Activated naive CD4-positive, alpha-beta T cell treated with anti-CD3 and anti-CD28 coated beads, Interleukin-2, amount 10 ng/mL, durations not matched to agents 7 days and 5 days (primary cell): ENCODE data around the gene NHSL1.

Experiments
- CTCF ChIA-PET: fragments of 350-600 bp; sonication (Branson Sonifier 250); formaldehyde crosslinking; loops from one replicate; lab custom pipeline; 2021; ENCODE audit warnings: antibody characterized with exemption; lab: Charles Lee
- DNase-seq: peaks from one replicate; pipeline ENCODE4 v3.0.0-alpha.2; 2020
- H3K27ac Mint-ChIP-seq: one replicate; pipeline ENCODE4 v1.8.0; 2021; ENCODE audit warnings: mild to moderate bottlenecking, moderate library complexity, mixed read lengths
- H3K27me3 Mint-ChIP-seq: one replicate; pipeline ENCODE4 v1.8.0; 2021; ENCODE audit warnings: mild to moderate bottlenecking, mixed read lengths
- H3K36me3 Mint-ChIP-seq: one replicate; pipeline ENCODE4 v1.8.0; 2021; ENCODE audit warnings: mixed read lengths
- H3K4me1 Mint-ChIP-seq: one replicate; pipeline ENCODE4 v1.8.0; 2021; ENCODE audit warnings: mixed read lengths
- H3K4me3 Mint-ChIP-seq: one replicate; pipeline ENCODE4 v1.8.0; 2021; ENCODE audit warnings: mild to moderate bottlenecking, moderate library complexity, mixed read lengths
- H3K9me3 Mint-ChIP-seq: one replicate; pipeline ENCODE4 v1.8.0; 2021; ENCODE audit warnings: mixed read lengths

NHSL1 gene

DNA sequence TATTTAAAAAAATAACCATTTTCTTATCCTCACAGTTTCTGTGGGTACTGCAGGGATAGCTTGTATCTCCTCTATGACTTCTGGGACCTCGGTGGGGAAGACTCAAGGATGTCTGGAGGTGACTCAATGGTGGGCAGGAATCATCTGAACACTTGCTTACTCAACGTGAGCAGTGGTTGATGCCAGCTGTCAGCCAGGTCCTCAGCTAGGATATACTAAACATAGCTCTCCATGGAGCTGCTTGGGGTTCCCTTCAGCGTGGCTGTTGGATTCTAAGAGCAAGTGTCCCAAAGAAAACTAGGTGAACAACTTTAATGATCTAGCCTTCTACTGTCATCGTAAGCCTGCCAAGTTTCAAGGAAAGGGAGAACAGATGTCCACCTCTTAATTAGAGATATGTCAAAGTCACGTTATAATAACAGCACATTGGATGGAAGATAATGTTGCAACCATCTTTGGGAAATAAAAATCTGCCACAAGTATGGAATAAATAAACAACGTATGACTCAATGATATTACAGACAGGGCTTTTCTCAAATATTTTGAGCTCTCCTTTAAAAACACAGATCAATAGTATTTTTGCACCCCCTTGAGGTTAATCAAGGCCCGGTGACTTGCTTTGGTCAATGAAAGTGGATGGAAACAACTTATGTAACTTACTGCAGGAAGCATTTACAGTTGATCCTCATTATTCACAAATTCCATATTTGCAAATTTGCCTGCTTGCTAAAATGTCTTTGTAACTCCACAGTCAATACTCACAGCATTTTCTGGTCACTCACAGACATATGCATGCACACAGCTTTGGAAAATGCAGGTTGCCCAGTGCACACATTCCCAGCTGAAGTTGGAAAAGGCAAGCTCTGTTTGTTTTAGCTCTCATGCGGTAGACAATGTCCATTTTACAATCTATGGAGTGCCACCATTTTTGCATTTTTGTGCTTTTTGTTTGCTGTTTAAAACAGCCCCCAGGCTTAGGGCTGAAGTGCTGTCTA is 101.9 kb downstream of the NHSL1 start:
- Mint-ChIP-seq H3K36me3 (no peaks in the 10 kb centered on the region), H3K27ac (no peak overlapping the region), H3K4me3 (no peak overlapping the region), H3K4me1 (peaks cover 2% of the 10 kb centered on the region), H3K9me3 (no peaks in the 10 kb centered on the region), H3K27me3 (peaks cover 22% of the 10 kb centered on the region)
- CTCF ChIA-PET: no interaction called here
- no peak for DNase-seq

DNA sequence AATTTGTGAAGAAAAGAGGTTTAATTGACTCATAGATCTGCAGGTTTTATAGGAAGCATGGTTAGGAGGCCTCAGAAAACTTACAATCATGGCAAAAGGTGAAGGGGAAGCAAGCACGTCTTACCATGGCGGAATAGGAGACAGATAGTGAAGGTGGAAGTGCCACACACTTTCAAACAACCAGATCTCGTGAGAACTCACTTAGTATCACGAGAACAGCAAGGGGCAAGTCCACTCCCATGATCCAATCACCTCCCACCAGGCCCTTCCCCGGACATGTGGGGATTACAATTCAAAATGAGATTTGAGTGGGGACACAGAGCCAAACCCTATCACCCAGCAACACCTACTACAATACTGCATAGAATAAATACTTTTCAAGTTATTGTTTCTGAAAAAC is 102.6 kb downstream of the NHSL1 start:
- H3K4me3 Mint-ChIP-seq: no peak overlapping the region
- no peaks in the 10 kb centered on the region for H3K9me3 Mint-ChIP-seq
- H3K36me3 Mint-ChIP-seq: no peaks in the 10 kb centered on the region
- H3K27me3 Mint-ChIP-seq: peaks cover 14% of the 10 kb centered on the region
- peaks cover 2% of the 10 kb centered on the region for H3K4me1 Mint-ChIP-seq
- CTCF ChIA-PET: no interaction called here
- H3K27ac Mint-ChIP-seq: no peak overlapping the region
- no peak for DNase-seq

DNA sequence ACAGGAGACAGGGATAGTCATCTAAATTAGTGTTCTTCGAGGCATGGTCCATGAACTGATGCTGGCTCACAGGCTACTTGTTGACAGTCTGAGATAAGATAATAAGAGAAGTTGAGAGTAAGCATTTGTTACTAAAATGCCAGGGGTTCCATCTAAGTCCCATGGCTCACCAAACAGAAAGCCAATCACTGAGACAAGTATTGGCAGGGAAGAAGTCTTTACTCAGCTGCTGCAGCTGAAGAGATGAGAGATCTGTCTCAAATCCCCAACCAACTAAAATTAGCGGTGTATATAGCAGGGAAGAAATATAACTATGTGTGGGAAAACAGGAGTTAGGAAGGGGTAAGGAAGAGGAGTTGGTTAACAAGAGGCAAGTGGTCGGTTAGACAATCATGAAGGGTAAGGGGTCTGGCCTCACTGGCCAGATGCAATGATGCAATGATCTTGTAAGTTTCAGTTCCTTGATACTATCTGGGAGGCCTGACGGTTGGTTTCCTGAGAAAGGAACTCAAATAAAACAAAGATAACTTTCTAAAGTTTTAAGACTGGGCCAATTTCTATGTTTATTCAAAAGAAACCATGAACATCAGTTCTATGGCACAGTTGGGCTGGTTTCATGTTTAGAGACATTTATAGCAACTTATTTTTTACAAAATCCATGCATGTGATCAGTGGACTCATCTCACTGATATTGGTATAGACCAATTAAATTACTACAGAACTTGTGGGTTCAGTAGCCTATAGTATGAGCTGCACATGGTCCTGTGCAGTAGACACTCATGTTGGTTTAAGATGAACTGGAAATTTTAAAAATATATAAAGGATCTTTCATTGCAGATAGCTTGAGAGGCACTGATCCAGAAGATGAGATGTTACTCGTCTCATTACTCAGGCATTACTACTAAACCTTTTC is 105.2 kb downstream of the NHSL1 start:
- Mint-ChIP-seq H3K36me3 (no peaks in the 10 kb centered on the region), H3K27me3 (peaks cover 27% of the 10 kb centered on the region), H3K4me1 (peaks cover 2% of the 10 kb centered on the region), H3K27ac (no peak overlapping the region), H3K9me3 (no peaks in the 10 kb centered on the region), H3K4me3 (no peak overlapping the region)
- no peak for DNase-seq
- CTCF ChIA-PET: interaction anchor here (0.7 kb wide), 1 partner anchor 9 kb away, joined by 3 read pairs; no protein-coding TSS in a partner anchor

DNA sequence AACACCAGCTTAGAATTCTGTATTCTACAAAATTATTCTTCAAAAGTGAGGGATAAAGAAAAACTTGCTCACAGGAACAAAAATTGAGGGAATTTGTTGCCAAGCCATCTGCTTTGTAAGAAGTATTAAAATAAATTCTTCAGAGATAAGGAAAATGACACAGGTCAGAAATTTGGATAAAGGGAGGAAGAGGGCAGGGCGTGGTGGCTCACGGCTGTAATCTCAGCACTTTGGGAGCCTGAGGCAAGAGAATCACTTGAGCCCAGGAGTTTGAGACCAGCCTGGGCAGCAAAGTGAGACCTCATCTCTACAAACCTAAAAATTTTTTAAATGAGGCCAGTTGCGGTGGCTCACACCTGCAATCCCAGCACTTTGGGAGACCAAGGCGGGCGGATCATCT is 109.7 kb downstream of the NHSL1 start:
- CTCF ChIA-PET: no interaction called here
- H3K4me1 Mint-ChIP-seq: peaks cover 2% of the 10 kb centered on the region
- H3K27ac Mint-ChIP-seq: no peak overlapping the region
- H3K9me3 Mint-ChIP-seq: no peaks in the 10 kb centered on the region
- no peaks in the 10 kb centered on the region for H3K36me3 Mint-ChIP-seq
- peaks cover 17% of the 10 kb centered on the region for H3K27me3 Mint-ChIP-seq
- H3K4me3 Mint-ChIP-seq: no peak overlapping the region
- DNase-seq: no peak

DNA sequence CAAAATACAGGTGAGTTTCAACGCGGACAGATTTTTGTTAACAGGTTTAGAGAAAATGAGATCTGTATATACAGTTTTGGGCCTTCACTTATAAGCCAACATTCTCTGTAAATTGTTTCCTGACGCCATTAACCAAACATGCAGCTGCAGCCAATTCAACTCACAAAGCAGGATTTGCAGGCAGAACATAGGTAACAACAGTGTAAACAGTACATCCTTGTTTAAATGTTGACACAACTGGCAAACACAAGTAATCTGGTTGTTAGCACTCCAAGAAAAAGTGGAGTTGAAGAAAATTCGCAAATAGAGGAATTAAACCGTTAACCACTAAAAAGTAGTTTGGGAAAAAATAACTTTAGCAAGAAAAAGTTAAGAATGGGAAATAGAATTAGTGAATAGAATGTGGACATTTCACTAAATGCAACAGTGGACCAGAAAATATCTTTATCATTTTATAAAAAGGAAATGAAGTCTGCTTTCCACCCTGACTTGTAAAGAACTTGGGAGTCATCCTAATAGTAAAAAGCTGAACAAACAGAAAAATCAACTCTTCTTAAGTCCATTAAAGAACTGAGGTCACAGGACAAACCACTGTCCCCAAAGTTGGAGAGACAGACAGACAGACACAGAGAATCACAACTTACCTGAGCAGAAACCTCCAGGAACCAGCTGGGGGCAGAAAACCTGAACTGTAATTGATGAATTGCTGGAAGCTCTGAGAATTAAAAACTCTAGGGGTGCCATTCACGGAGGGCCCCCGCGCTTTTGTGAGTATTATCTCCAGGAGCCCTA is 111.5 kb downstream of the NHSL1 start:
- no peaks in the 10 kb centered on the region for H3K9me3 Mint-ChIP-seq
- no peak overlapping the region for H3K27ac Mint-ChIP-seq
- DNase-seq: no peak
- H3K4me3 Mint-ChIP-seq: no peak overlapping the region
- no peaks in the 10 kb centered on the region for H3K4me1 Mint-ChIP-seq
- CTCF ChIA-PET: no interaction called here
- no peaks in the 10 kb centered on the region for H3K36me3 Mint-ChIP-seq
- peaks cover 20% of the 10 kb centered on the region for H3K27me3 Mint-ChIP-seq

DNA sequence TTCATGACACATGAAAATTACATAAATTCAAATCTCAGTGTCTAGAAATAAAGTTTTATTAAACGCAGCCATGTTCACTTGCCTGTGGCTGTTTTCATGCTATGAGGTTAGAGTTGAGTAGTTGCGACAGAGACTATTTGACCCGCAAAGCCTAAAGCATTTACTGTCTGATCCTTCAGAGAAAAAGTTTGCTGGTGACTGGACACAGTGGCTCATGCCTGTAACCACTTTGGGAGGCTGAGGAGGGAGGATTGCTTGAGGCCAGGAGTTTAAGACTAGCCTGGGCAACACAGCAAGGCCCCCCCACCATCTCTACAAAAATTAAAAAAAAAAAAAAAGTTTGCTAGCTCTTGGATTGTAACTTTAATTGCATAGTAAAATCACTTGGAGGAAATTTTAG is 112.4 kb downstream of the NHSL1 start:
- H3K4me1 Mint-ChIP-seq: no peaks in the 10 kb centered on the region
- H3K27ac Mint-ChIP-seq: no peak overlapping the region
- no peak overlapping the region for H3K4me3 Mint-ChIP-seq
- no peaks in the 10 kb centered on the region for H3K36me3 Mint-ChIP-seq
- no peak for DNase-seq
- CTCF ChIA-PET: no interaction called here
- H3K9me3 Mint-ChIP-seq: no peaks in the 10 kb centered on the region
- H3K27me3 Mint-ChIP-seq: peaks cover 24% of the 10 kb centered on the region

DNA sequence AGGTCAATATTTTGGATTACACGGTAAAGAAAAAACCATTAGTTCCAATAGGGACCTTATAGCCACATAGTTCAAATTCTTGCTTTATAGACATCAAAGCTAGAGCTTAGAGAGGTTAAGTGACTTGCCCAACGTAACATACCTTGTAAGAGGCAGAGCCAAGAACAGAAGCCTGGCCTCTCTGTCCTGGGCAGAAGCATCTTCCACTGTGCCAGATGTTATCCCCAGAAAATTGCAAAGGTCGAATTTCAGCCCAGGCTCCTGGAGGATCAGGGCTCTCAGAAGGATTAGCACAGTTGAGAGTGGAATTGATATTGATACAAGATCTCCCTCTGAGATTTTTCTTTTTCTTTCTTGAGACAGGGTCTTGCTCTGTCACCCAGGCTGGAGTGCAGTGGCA is 115.5 kb downstream of the NHSL1 start:
- Mint-ChIP-seq H3K27me3 (peaks cover 7% of the 10 kb centered on the region), H3K27ac (no peak overlapping the region), H3K4me1 (no peaks in the 10 kb centered on the region), H3K9me3 (no peaks in the 10 kb centered on the region), H3K36me3 (no peaks in the 10 kb centered on the region), H3K4me3 (no peak overlapping the region)
- no peak for DNase-seq
- CTCF ChIA-PET: no interaction called here

DNA sequence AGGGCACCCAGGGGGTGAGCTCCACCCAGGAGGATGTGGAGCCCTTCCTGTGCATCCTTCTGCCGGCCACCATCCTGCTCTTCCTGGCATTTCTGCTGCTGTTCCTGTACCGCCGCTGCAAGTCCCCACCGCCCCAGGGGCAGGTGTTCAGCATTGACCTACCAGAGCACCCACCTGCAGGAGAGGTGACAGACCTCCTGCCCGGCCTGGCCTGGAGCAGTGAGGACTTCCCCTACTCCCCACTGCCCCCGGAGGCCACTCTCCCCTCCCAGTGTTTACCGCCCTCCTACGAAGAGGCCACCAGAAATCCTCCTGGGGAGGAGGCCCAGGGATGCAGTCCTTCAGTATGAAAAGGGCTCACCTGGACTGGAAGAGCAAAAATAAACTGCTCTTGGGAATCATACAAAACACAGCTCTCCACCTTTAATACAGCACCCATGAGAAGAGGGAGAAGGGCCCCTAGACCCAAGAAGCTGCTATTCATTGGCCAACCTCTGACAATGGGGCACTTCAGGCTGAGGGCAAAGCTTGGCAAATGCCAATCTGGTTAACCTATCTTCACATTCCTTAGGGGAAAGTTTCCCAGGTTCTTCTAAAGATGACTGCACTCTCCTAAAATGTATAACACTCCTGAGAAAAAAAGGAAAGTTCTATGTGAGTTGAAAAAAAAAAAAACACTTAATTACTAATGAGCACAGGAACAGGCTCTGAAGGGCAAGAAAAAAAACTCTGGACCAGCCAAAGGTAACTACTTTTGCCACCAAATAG is 116.6 kb downstream of the NHSL1 start:
- H3K27me3 Mint-ChIP-seq: peaks cover 11% of the 10 kb centered on the region
- no peak for DNase-seq
- no peak overlapping the region for H3K4me3 Mint-ChIP-seq
- H3K9me3 Mint-ChIP-seq: no peaks in the 10 kb centered on the region
- CTCF ChIA-PET: no interaction called here
- H3K36me3 Mint-ChIP-seq: no peaks in the 10 kb centered on the region
- H3K4me1 Mint-ChIP-seq: no peaks in the 10 kb centered on the region
- no peak overlapping the region for H3K27ac Mint-ChIP-seq

DNA sequence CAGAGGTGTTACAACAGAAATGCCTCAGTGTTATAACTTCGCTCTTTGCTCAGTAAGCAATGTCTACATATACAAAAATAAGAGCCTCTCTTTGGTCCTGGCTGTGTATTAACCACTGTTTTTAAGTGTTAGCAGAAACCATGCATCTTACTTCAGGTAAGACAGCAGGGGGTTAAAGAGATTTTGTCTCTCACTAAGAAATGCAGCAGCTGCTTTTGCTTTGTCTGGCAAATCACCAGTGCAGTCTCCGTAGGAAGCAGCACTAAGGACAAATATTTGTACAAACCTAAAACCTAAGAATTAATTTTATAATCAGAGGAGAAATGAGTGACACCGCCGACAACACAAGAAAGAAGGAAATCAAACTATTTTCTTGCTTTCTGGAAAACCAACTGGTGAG is 120.8 kb downstream of the NHSL1 start:
- DNase-seq: no peak
- Mint-ChIP-seq H3K27ac (no peak overlapping the region), H3K9me3 (no peaks in the 10 kb centered on the region), H3K36me3 (no peaks in the 10 kb centered on the region), H3K4me3 (no peak overlapping the region), H3K27me3 (peaks cover 8% of the 10 kb centered on the region), H3K4me1 (no peaks in the 10 kb centered on the region)
- CTCF ChIA-PET: no interaction called here

DNA sequence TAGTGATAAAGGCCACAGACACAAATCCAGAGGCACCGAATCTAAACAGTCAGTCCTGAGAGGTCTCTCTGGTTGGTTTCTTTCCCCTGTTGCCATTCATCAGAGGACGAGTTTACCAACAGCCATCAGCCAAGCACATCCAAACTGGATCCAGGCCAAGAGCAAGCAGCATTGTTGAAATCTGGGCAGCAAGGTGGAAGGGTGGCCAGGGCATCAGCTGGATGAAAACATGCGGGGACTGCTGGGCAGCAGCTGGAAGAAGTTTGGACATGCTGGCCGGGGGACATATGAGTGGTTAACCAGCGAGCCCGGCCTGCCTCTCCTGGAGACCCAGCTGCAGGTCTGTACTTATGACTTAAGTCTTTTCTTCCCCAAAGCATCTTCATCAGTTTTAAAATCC is 121.5 kb downstream of the NHSL1 start, which contains the start of gene SMIM28:
Gene SMIM28, plus strand, starts transcription at position 62 of the 400 bp plus-strand sequence. Its CDS starts 168 bp downstream, at position 230.
- H3K36me3 Mint-ChIP-seq: no peaks in the 10 kb centered on the region
- H3K27me3 Mint-ChIP-seq: peaks cover 8% of the 10 kb centered on the region
- H3K9me3 Mint-ChIP-seq: no peaks in the 10 kb centered on the region

DNA sequence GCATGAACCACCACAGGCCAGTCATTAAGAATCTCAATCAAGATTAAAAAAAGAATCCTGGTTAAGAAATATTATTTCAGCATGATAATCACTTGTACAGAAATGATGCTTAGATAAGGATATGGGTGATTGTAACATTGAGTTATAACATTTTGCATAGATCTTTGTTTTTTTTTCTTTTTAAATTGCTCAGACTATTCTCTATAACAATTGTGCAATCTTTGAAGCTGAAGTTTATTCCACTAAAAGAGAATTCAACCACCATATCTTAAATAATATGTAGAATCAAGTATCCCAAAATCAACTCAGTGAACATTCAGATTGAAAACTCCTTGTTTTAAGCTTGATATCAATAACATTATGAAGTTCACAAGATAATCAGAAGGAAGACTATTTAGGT is 122.3 kb downstream of the NHSL1 start:
- no peak for DNase-seq
- H3K9me3 Mint-ChIP-seq: no peaks in the 10 kb centered on the region
- H3K4me1 Mint-ChIP-seq: no peaks in the 10 kb centered on the region
- H3K4me3 Mint-ChIP-seq: no peak overlapping the region
- H3K36me3 Mint-ChIP-seq: no peaks in the 10 kb centered on the region
- no peak overlapping the region for H3K27ac Mint-ChIP-seq
- H3K27me3 Mint-ChIP-seq: peaks cover 5% of the 10 kb centered on the region
- CTCF ChIA-PET: no interaction called here

More for the DNA sequence above, 121.5 kb downstream of the NHSL1 start, which contains the start of gene SMIM28:
- DNase-seq: no peak
- CTCF ChIA-PET: interaction anchor here (0.8 kb wide), 1 partner anchor 32 kb away, joined by 3 read pairs; no protein-coding TSS in a partner anchor
- Mint-ChIP-seq H3K4me3 (no peak within 1 kb of the TSS), H3K27ac (no peak within 1 kb of the TSS), H3K4me1 (no peaks in the 10 kb centered on the region)

DNA sequence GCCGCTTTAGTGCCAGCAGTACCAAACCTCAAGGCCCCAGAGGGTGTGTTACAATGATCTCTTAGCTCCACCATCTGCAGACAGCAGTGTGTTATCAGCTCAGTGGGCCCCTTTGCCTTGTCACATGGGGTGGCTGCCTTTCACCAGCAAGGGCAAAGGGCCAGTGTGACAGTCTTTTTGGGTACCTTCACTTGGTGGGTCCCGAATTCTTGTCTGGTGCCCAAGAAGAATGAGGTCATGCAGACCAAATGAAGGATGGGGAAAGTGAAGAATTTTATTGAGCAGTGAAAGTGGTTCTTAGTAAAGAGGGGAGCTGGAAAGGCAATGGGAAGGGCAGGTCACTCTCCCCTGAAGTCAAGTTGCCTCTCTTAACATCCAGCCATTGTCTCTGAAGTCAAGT is 124.5 kb downstream of the NHSL1 start:
- CTCF ChIA-PET: interaction anchor here (1.3 kb wide), 1 partner anchor 134 kb away, joined by 3 read pairs; no protein-coding TSS in a partner anchor
- Mint-ChIP-seq H3K27ac (no peak overlapping the region), H3K27me3 (peaks cover 15% of the 10 kb centered on the region), H3K4me3 (no peak overlapping the region), H3K36me3 (no peaks in the 10 kb centered on the region), H3K9me3 (no peaks in the 10 kb centered on the region), H3K4me1 (no peaks in the 10 kb centered on the region)
- DNase-seq: no peak

DNA sequence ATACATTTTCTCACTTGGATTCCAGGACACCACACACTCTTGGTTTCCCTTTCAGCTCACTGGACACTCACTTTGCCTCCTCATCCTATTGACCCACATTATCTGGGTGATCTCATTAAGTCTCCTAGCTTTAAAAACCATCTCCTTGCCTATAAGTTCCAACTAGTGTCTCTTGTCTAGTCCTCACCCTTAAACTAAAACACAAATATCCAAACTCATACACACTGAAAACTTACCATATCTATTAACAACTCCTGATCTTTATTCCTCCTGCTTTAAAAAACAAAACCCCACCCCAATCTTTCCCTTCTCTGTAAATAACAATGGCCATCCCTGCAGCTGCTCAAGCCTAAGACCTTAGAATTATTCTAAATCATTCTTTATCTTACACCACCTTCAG is 125.1 kb downstream of the NHSL1 start:
- no peak overlapping the region for H3K27ac Mint-ChIP-seq

More for the DNA sequence above, 125.1 kb downstream of the NHSL1 start:
- CTCF ChIA-PET: interaction anchor here (1.3 kb wide), 1 partner anchor 134 kb away, joined by 3 read pairs; no protein-coding TSS in a partner anchor
- Mint-ChIP-seq H3K36me3 (no peaks in the 10 kb centered on the region), H3K27me3 (peaks cover 15% of the 10 kb centered on the region), H3K4me3 (no peak overlapping the region), H3K9me3 (no peaks in the 10 kb centered on the region), H3K4me1 (no peaks in the 10 kb centered on the region)
- no peak for DNase-seq
